Thymus (tissue), 11 donors: ENCODE results near the gene TMEM242. TPM values are rescaled to one million over a fixed set of nuclear protein-coding genes. Genes with fewer than 3 reads are reported as not detected.
"Not testable (repeated sequence)": the region's sequence is repeated elsewhere in the genome, so short reads cannot be mapped to it uniquely, and the experiment has no call there.

Experiments used
- DNase-seq, 9 donors: peaks; one replicate each; pipeline ENCODE4 v3.0.0-alpha.2; 2013; ENCODE audit warnings: low spot score in 9 of 9, low read depth in 6 of 9, missing footprints in 1 of 9
- H3K27ac ChIP-seq, 2 donors: one replicate each; pipeline ENCODE4 v1.5.1; 2013; ENCODE audit warnings: control low read depth in 1 of 2, low read depth in 1 of 2, low read length in 1 of 2, mild to moderate bottlenecking in 1 of 2, moderate library complexity in 1 of 2
- H3K27me3 ChIP-seq, 2 donors: one replicate each; pipeline ENCODE4 v1.5.1; 2013; ENCODE audit warnings: low read length in 1 of 2; ENCODE audit not compliant: control insufficient read depth in 2 of 2, insufficient read depth in 1 of 2
- H3K36me3 ChIP-seq, 2 donors: one replicate each; pipeline ENCODE4 v1.5.1; 2013; ENCODE audit warnings: low read length in 1 of 2, mild to moderate bottlenecking in 1 of 2, moderate library complexity in 1 of 2; ENCODE audit not compliant: control insufficient read depth in 2 of 2, insufficient read depth in 2 of 2
- H3K4me1 ChIP-seq, 2 donors: one replicate each; pipeline ENCODE4 v1.5.1; 2013; ENCODE audit warnings: low read length in 2 of 2; ENCODE audit not compliant: control insufficient read depth in 2 of 2, insufficient read depth in 2 of 2
- H3K4me3 ChIP-seq, 2 donors: one replicate each; pipeline ENCODE4 v1.5.1; 2013; ENCODE audit warnings: low read length in 2 of 2, control low read depth in 1 of 2, mild to moderate bottlenecking in 1 of 2
- H3K9me3 ChIP-seq, 2 donors: one replicate each; pipeline ENCODE4 v1.5.1; 2013; ENCODE audit warnings: low read length in 1 of 2, mild to moderate bottlenecking in 1 of 2; ENCODE audit not compliant: control insufficient read depth in 2 of 2, insufficient read depth in 1 of 2
- WGBS: extraction: QIAGEN DNeasy Blood & Tissue Kit; methylation state at CpG from one replicate; pipeline ENCODE4 v1.1.7; 2013; 5-methylcytosine and 5-hydroxymethylcytosine counted together
- polyA plus RNA-seq: library from polyadenylated mRNA; stranded (reverse); fragments of 200-250 nt; gene quantifications from one replicate; pipeline ENCODE4 v1.2.3, GENCODE V29; 2013
- total RNA-seq: library from RNA; stranded (reverse); fragments of 120-200 nt; gene quantifications from one replicate; pipeline ENCODE4 v1.2.4, GENCODE V29; 2013
- donor health status: healthy.

The TMEM242 gene
- total and polyA plus RNA-seq, 2 donors, result 6.1 to 9.6 TPM

GRCh38 chr6:157314705-157315321 lies 8.5 kb downstream of the TMEM242 start:
- peaks cover 46% of the 10 kb centered on the region in 2 donors for H3K36me3 ChIP-seq
- H3K4me3 ChIP-seq, result no peak overlapping the region
- H3K27ac ChIP-seq, result no peak overlapping the region
- 31% methylated on average over 7 of the region's 7 CpGs for WGBS
- H3K27me3 ChIP-seq, result no peaks in the 10 kb centered on the region
- peak in 8 of 9 donors; percentile 27 to 78 (median 42) for DNase-seq
- peaks cover 0 to 3% of the 10 kb centered on the region in 2 donors for H3K9me3 ChIP-seq
- H3K4me1 ChIP-seq, result no peaks in the 10 kb centered on the region

- Histone ChIP-seq H3K36me3 (peaks cover 42 to 46% of the 10 kb centered on the region in 2 donors), H3K27ac (no peak overlapping the region), H3K4me3 (no peak overlapping the region), H3K27me3 (no peaks in the 10 kb centered on the region), H3K4me1 (no peaks in the 10 kb centered on the region), H3K9me3 (peaks cover 0 to 3% of the 10 kb centered on the region in 2 donors)
- WGBS, result 88% methylated on average over 29 of the region's 29 CpGs
- no peak for DNase-seq
These were observed 9.5 kb downstream of the TMEM242 start for GRCh38 chr6:157313531-157314467.

DNA sequence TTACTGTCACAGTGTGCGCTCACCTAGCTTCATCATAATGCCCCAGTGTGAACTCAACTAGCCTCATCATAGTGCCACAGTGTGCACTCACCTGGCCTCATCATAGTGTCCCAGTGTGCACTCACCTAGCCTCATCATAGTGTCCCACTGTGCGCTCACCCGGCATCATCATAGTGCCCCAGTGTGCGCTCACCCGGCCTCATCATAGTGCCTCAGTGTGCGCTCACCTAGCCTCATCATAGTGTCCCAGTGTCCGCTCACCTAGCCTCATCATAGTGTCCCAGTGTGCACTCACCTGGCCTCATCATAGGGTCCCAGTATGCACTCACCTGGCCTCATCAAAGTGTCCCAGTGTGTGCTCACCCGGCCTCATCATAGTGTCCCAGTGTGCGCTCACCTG lies 10.6 kb downstream of the TMEM242 start:
- 75% methylated on average over 9 of the region's 9 CpGs for WGBS
- H3K27ac ChIP-seq, result no peak overlapping the region
- no peaks in the 10 kb centered on the region for H3K4me1 ChIP-seq
- H3K9me3 ChIP-seq, result peaks cover 0 to 3% of the 10 kb centered on the region in 2 donors
- peak in 3 of 9 donors; percentile 7 to 27 (median 13) for DNase-seq
- H3K36me3 ChIP-seq, result peaks cover 33 to 43% of the 10 kb centered on the region in 2 donors
- no peaks in the 10 kb centered on the region for H3K27me3 ChIP-seq
- no peak overlapping the region for H3K4me3 ChIP-seq

DNA sequence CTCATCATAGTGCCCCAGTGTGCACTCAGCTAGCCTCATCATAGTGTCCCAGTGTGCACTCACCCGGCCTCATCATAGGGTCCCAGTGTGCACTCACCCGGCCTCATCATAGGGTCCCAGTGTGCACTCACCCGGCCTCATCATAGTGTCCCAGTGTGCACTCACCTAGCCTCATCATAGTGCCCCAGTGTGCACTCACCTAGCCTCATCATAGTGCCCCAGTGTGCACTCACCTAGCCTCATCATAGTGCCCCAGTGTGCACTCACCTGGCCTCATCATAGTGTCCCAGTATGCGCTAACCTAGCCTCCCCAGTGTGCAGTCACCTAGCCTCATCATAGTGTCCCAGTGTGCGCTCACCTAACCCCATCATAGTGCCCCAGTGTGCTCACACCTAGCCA lies 12.6 kb downstream of the TMEM242 start:
- DNase-seq, H3K27ac ChIP-seq, H3K27me3 ChIP-seq, H3K4me3 ChIP-seq, H3K4me1 ChIP-seq, H3K9me3 ChIP-seq: not testable (repeated sequence)
- 88% methylated on average over 5 of the region's 5 CpGs for WGBS
- H3K36me3 ChIP-seq, result peaks cover 22 to 31% of the 10 kb centered on the region in 2 donors

DNA sequence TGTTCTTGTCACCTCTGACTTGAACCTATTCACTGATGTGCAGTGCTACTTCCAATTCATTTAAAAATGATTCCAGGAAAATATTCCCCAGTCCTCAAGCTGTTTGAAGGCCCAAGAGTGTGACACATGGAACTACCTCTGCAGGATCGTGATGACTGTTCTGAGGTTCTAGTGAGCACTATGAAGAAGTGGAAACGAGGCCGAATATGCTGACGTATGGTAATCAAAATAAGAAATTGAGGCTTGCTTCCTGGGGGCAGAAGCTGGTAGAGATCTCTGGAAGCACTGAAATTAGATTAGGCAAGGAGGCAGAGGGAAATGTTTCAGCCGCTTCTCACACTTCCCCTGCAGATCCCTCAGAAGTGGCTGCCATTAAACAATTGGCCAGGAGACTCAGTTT lies 15.7 kb downstream of the TMEM242 start:
- DNase-seq, result no peak
- H3K27ac ChIP-seq, result no peak overlapping the region
- WGBS, result 98% methylated on average over 5 of the region's 5 CpGs
- no peak overlapping the region for H3K4me3 ChIP-seq
- H3K9me3 ChIP-seq, result peaks cover 0 to under 1% of the 10 kb centered on the region in 2 donors
- no peaks in the 10 kb centered on the region for H3K27me3 ChIP-seq
- H3K4me1 ChIP-seq, result peaks cover 0 to 7% of the 10 kb centered on the region in 2 donors
- peaks cover 6 to 14% of the 10 kb centered on the region in 2 donors for H3K36me3 ChIP-seq

DNA sequence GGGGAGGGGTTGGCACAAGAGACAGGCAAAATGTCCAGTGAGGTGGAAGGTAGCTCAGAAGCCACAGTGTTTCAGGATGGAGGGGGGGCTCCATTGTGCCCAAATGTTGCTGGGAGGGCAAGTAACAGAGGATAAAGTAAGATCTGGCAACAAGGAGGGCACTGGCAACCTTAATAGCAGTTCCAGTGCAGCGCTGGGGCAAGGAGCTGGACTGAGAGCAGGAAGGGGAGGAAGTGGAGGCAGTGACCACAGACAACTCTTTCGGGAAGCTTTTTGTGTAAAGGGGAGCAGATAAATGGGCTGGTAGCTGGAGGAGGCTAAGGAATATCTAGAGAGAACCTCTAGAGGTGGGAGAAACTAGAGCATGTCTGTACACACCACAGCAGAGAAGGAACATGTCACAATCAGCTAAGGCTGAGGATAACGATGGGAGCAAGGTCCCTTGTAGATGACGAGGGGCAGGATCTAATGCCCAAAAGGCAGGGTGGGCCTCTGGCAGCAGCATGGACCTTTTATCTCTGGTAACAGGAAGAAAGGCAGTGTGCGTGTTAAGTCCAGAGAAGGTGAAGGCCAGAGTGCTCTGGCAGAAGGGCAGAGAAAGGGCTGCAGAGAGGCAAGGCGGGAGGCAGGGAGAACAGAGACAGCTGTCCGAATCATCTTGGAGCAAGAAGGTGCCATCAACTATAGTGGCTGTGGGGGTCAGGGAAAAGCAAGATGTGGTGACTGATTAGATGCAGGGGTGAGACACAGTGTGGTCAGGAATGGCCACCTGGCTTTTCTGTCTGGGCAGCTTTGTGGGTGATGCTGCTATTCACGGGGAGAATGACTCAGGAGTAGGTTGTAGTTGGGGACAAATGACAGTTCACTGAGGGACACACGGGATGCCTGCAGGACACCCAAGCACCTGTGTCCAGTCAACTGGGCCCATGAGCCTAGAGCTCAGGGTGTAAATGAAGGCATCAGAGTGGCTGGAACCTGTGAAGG lies 17.4 kb downstream of the TMEM242 start:
- DNase-seq, result no peak
- 86% methylated on average over 9 of the region's 9 CpGs for WGBS

DNA sequence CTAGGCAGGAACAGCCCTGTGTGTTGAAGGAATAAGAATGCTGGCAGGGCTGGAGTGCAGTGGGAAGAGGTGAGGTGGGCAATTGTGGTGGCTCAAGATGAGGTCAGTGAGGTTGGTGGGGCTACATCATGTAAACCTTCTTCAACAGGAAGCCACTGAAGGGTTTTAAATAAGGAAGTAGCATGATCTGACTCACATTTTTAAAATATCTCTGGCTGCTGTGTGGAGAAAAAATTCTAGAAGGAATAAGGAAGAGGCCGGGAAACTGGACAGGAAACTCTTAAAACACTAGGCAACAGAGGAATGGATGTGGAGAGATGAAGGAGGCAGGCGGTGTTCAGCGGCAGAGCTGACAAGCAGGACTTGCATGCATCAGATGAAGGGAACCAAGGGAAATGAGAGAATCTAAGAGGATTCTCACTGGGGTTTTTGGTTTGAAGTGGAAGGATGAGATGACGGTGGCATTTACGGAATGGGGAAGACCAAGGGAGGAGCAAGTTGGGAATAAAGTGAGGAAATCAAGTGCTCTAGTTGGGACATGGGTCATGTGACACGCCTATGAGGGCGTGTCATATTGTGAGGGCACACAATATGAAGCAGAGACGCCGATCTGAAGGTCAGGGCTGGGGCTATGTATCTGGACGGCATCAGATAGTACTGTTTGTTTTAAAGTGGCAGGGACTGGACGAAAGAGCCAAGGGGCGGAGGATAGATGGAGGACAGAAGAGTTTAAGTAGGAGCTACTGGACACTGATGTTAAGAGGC lies 18.2 kb downstream of the TMEM242 start:
- no peak overlapping the region for H3K4me3 ChIP-seq
- DNase-seq, result no peak

More for the DNA sequence above, 17.4 kb downstream of the TMEM242 start:
- H3K4me1 ChIP-seq, result peaks cover 0 to 7% of the 10 kb centered on the region in 2 donors
- no peaks in the 10 kb centered on the region for H3K27me3 ChIP-seq
- peaks cover 5 to 8% of the 10 kb centered on the region in 2 donors for H3K36me3 ChIP-seq
- no peak overlapping the region for H3K27ac ChIP-seq
- H3K4me3 ChIP-seq, result no peak overlapping the region
- no peaks in the 10 kb centered on the region for H3K9me3 ChIP-seq

GRCh38 chr6:157302736-157303135 lies 20.6 kb downstream of the TMEM242 start:
- Histone ChIP-seq H3K4me3 (no peak overlapping the region), H3K27ac (no peak overlapping the region), H3K36me3 (no peaks in the 10 kb centered on the region), H3K9me3 (no peaks in the 10 kb centered on the region), H3K27me3 (no peaks in the 10 kb centered on the region), H3K4me1 (peaks cover 0 to 7% of the 10 kb centered on the region in 2 donors)
- 97% methylated on average over 4 of the region's 4 CpGs for WGBS
- no peak for DNase-seq

More for the DNA sequence above, 18.2 kb downstream of the TMEM242 start:
- no peaks in the 10 kb centered on the region for H3K36me3 ChIP-seq
- no peaks in the 10 kb centered on the region for H3K9me3 ChIP-seq
- H3K27ac ChIP-seq, result no peak overlapping the region
- WGBS, result 71% methylated on average over 12 of the region's 12 CpGs
- H3K4me1 ChIP-seq, result peaks cover 0 to 7% of the 10 kb centered on the region in 2 donors
- no peaks in the 10 kb centered on the region for H3K27me3 ChIP-seq
